PC-9 (cell line): Measurements from ENCODE around the gene PLRG1.

Experiments
- EZH2 ChIP-seq: fragments of 200-600 bp; sonication (generic); IDR thresholded peaks from 2 replicates; pipeline ENCODE4 v1.8.0; 2017; ENCODE audit warnings: antibody characterized with exemption, low read depth
- TF ChIP-seq, protein P1 (sequence below): fragments of 200-600 bp; sonication (generic); conservative IDR thresholded peaks from 2 replicates; pipeline ENCODE4 v1.6.1; 2017; ENCODE audit warnings: mixed run types, antibody characterized with exemption, mild to moderate bottlenecking, moderate library complexity

DNA sequence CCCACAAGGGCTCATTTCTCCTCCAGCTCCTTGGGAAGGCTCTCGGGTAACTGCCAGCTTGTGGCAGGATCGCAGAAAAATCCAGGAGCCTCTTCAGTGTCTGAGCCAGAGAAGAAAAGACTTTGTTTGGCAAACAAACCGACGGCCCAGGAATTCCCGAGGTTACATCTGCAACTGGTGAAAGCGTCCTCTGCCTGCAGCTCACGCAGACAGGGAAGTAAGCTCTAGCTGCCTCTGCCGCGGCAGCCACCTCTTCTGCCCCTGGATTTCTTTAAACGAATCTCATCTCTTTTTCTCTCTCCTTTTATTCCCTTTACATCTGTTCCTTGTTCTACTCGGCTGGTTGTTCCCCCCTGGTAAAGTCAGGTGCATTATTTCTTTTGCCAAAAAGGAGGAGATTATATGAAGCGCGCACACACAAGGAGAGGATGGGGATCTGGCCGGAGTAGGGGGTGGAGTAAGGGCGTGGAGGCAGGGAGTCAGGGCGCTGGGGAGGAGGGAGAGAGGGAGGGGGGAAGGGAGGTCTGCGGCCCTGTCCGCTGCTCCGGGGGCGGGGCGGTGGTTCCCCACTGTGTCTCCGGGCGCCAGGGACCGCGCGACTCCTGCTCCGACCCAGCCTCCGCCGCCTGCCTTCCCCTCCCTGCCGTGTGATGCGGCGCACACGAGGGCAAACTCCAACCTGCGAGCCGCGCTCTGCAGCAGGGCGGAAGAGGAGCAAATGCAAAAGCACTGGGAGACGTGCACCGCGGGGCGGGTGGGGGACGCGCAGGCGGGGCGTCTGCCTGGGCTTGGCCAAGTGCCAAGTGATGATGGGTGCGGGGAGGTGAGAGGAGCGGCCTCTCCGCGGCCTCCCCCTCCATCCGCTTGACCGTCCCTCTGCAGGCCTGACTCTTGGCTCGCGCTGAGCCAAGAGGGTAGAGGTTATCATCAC is 58.6 kb downstream of the PLRG1 start, which contains the start of gene DCHS2:
- TF ChIP-seq, protein P1, sequence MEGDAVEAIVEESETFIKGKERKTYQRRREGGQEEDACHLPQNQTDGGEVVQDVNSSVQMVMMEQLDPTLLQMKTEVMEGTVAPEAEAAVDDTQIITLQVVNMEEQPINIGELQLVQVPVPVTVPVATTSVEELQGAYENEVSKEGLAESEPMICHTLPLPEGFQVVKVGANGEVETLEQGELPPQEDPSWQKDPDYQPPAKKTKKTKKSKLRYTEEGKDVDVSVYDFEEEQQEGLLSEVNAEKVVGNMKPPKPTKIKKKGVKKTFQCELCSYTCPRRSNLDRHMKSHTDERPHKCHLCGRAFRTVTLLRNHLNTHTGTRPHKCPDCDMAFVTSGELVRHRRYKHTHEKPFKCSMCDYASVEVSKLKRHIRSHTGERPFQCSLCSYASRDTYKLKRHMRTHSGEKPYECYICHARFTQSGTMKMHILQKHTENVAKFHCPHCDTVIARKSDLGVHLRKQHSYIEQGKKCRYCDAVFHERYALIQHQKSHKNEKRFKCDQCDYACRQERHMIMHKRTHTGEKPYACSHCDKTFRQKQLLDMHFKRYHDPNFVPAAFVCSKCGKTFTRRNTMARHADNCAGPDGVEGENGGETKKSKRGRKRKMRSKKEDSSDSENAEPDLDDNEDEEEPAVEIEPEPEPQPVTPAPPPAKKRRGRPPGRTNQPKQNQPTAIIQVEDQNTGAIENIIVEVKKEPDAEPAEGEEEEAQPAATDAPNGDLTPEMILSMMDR = no peak
- no peak for TF ChIP-seq EZH2
